Measurements from ENCODE around the gene PTN.

DNA sequence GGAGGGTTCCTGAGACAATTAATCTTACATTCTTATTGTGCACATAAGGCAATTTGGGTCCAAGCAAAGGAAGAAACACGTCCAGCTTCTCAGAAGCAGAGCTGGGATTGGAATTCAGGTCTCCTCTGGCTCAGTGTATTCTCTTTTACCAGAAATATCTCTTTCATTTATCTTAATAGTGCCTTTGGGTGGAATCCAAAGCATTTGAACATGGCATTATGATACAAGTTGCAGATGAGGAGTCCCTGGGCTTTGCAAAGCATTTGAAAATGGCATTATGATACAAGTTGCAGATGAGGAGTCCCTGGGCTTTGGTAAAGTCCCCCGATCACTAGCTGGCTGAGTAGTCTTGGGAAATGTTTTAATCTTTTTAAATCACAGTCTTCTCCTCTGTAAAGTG lies 30.0 kb upstream of the PTN start:
- no peak for TF ChIP-seq CTCF (conservative IDR thresholded peaks at IDR 0.05; ENCODE audit: low read length)
- TF ChIP-seq EZH2phosphoT487 (IDR thresholded peaks at IDR 0.05; ENCODE audit: borderline replicate concordance): no peak
